Activated CD8-positive, alpha-beta T cell treated with anti-CD3 and anti-CD28 coated beads, Interleukin-2, amount 10 ng/mL, durations not matched to agents 7 days and 5 days (primary cell): ENCODE results near the gene ARID5B. TPM values are rescaled to one million over a fixed set of nuclear protein-coding genes. Genes with fewer than 3 reads are reported as not detected.

ENCODE experiments used
- total RNA-seq, 2 experiments: library from RNA; stranded (reverse); gene quantifications; one replicate each; pipeline ENCODE4 v1.2.3, GENCODE V29; 2021

Gene ARID5B
- total RNA-seq, 2 experiments from 2014 or later = 18.0 to 21.6 TPM

Other genes starting within 250 kb of the ARID5B start
- not detected for gene CABCOCO1, start 238.8 kb upstream of the ARID5B start, total RNA-seq